Measurements from ENCODE around the gene PELO.

PELO gene

DNA sequence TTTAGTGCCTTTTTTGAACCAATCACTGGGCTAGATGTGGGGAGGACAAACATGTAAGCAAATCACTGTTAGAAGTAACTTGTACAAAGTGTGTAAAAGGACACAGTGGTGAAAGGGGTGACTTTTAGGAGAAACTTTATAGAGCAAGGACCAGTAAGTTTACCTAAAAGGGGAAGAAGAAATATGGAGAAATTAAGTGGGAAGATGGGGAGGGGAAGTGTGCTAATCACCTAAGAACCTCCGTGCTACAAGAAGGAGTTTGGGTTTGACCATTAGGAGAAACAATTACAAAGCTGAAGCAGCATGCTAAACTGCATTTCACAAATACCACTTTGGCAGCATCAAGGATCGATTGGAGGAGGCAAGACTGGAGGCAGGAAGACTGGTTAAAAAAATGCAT lies 17.3 kb downstream of the PELO start:
- Histone ChIP-seq H3K36me3 (ENCODE audit: control insufficient read depth in 2 of 2, insufficient read depth in 1 of 2, low read length in 2 of 2) (peaks cover 11 to 25% of the 10 kb centered on the region in 2 experiments; a peak in 1 of 3 replicates), H3K4me3 (ENCODE audit: low read depth, low read length) (no peak overlapping the region), H3K9me3 (ENCODE audit: control insufficient read depth, insufficient read depth, low read depth, low read length) (no peaks in the 10 kb centered on the region), H3K27ac (ENCODE audit: extremely low read depth, low read depth, low read length) (no peak overlapping the region), H3K4me1 (ENCODE audit: control insufficient read depth, insufficient read depth, low read length) (peaks cover 11% of the 10 kb centered on the region)
- ChIA-PET CTCF (interaction anchor here (0.5 kb wide), 1 partner anchor 528 kb away, joined by 4 read pairs; no protein-coding TSS in a partner anchor), POLR2A (no interaction called here)
- TF ChIP-seq, protein P1, sequence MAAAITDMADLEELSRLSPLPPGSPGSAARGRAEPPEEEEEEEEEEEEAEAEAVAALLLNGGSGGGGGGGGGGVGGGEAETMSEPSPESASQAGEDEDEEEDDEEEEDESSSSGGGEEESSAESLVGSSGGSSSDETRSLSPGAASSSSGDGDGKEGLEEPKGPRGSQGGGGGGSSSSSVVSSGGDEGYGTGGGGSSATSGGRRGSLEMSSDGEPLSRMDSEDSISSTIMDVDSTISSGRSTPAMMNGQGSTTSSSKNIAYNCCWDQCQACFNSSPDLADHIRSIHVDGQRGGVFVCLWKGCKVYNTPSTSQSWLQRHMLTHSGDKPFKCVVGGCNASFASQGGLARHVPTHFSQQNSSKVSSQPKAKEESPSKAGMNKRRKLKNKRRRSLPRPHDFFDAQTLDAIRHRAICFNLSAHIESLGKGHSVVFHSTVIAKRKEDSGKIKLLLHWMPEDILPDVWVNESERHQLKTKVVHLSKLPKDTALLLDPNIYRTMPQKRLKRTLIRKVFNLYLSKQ (tag by site-specific recombination; IDR thresholded peaks at IDR 0.05; ENCODE audit: borderline replicate concordance), result no peak
- TF ChIP-seq KLF1 (tag by site-specific recombination; IDR thresholded peaks at IDR 0.05) (no peak), YY2 (tag by site-specific recombination; IDR thresholded peaks at IDR 0.05) (no peak), YY1 (tag by site-specific recombination; IDR thresholded peaks at IDR 0.05) (no peak), ZNF324 (tag by site-specific recombination; IDR thresholded peaks at IDR 0.05) (no peak), ZNF76 (tag by site-specific recombination; IDR thresholded peaks at IDR 0.05; ENCODE audit: borderline replicate concordance, low read depth) (no peak), ZNF354C (tag by site-specific recombination; IDR thresholded peaks at IDR 0.05; ENCODE audit: borderline replicate concordance, low read depth) (no peak), ZNF404 (tag by site-specific recombination; IDR thresholded peaks at IDR 0.05) (no peak)
- TF ChIP-seq, protein P2, sequence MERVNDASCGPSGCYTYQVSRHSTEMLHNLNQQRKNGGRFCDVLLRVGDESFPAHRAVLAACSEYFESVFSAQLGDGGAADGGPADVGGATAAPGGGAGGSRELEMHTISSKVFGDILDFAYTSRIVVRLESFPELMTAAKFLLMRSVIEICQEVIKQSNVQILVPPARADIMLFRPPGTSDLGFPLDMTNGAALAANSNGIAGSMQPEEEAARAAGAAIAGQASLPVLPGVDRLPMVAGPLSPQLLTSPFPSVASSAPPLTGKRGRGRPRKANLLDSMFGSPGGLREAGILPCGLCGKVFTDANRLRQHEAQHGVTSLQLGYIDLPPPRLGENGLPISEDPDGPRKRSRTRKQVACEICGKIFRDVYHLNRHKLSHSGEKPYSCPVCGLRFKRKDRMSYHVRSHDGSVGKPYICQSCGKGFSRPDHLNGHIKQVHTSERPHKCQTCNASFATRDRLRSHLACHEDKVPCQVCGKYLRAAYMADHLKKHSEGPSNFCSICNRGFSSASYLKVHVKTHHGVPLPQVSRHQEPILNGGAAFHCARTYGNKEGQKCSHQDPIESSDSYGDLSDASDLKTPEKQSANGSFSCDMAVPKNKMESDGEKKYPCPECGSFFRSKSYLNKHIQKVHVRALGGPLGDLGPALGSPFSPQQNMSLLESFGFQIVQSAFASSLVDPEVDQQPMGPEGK (tag by site-specific recombination; IDR thresholded peaks at IDR 0.05), result no peak

- H3K4me1 ChIP-seq (ENCODE audit: control insufficient read depth, insufficient read depth, low read length), result peaks cover 11% of the 10 kb centered on the region
- TF ChIP-seq ZNF549 (tag by site-specific recombination; IDR thresholded peaks at IDR 0.05) (no peak), ZNF677 (tag by site-specific recombination; IDR thresholded peaks at IDR 0.05) (no peak), ZNF366 (tag by site-specific recombination; conservative IDR thresholded peaks at IDR 0.05) (no peak), TRIM28 (IDR thresholded peaks at IDR 0.05; ENCODE audit: borderline replicate concordance, low read length) (no peak), ZNF560 (tag by site-specific recombination; IDR thresholded peaks at IDR 0.05; ENCODE audit: borderline replicate concordance) (no peak), ZNF10 (tag by site-specific recombination; IDR thresholded peaks at IDR 0.05) (no peak), ZNF19 (tag by site-specific recombination; IDR thresholded peaks at IDR 0.05; ENCODE audit: low read depth) (no peak), SCRT1 (tag by site-specific recombination; IDR thresholded peaks at IDR 0.05; ENCODE audit: borderline replicate concordance) (no peak)
- TF ChIP-seq, protein P3, sequence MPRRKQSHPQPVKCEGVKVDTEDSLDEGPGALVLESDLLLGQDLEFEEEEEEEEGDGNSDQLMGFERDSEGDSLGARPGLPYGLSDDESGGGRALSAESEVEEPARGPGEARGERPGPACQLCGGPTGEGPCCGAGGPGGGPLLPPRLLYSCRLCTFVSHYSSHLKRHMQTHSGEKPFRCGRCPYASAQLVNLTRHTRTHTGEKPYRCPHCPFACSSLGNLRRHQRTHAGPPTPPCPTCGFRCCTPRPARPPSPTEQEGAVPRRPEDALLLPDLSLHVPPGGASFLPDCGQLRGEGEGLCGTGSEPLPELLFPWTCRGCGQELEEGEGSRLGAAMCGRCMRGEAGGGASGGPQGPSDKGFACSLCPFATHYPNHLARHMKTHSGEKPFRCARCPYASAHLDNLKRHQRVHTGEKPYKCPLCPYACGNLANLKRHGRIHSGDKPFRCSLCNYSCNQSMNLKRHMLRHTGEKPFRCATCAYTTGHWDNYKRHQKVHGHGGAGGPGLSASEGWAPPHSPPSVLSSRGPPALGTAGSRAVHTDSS (tag by site-specific recombination; IDR thresholded peaks at IDR 0.05), result no peak
- H3K4me3 ChIP-seq (ENCODE audit: low read depth, low read length), result no peak overlapping the region
- H3K36me3 ChIP-seq (ENCODE audit: control insufficient read depth in 2 of 2, insufficient read depth in 1 of 2, low read length in 2 of 2), result peaks cover 11 to 25% of the 10 kb centered on the region in 2 experiments; a peak in 1 of 3 replicates
- ChIA-PET CTCF (interaction anchor here (0.5 kb wide), 1 partner anchor 529 kb away, joined by 4 read pairs; no protein-coding TSS in a partner anchor), POLR2A (interaction anchor here (1.1 kb wide), 1 partner anchor 9 kb away, joined by 3 read pairs; no protein-coding TSS in a partner anchor)
- H3K27ac ChIP-seq (ENCODE audit: extremely low read depth, low read depth, low read length), result no peak overlapping the region
- H3K9me3 ChIP-seq (ENCODE audit: control insufficient read depth, insufficient read depth, low read depth, low read length), result no peaks in the 10 kb centered on the region
Observed at GRCh38 chr5:52805615-52806014, 17.9 kb downstream of the PELO start.

All from HEK293 (cell line).